ENCODE data around the gene ADGRD1.
A peak's percentile ranks its signal among the peaks of the same experiment; 100 is the strongest.

Gene ADGRD1

DNA sequence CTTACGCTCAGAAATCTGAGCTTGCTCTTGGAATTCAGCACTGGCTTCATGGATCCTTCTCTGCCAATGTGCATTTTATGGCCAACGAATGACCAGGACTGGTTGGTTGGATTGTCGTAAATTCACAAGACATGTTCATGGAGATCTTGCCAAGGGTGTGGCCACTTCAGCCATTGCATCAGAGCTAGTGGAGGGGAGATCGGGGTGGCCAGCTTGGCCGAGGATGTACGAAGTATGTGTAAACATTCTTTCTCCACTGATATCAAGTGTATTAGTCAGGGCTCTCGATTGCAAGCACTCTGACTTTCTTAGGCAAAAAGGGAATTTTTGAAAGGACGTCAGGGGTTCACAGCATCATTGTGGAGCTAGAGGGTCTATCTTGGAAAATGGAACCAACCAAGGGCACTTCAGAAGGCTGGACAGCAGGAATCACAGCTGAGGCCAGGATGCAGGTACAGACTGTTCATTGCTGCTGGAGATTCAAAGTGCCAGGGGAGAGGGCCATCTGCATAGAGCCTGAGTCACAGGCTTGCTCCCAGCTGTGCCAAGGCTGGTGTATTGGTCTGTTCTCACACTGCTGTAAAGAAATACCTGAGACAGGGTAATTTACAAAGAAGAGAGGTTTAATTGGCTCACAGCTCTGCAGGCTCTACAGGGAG lies 32.9 kb upstream of the ADGRD1 start:
- Histone ChIP-seq H3K4me3 (ENCODE audit: severe bottlenecking) (no peak overlapping the region), H3K36me3 (ENCODE audit: low read depth) (no peaks in the 10 kb centered on the region), H3K27ac (ENCODE audit: poor library complexity, severe bottlenecking) (no peak overlapping the region), H3K9me3 (ENCODE audit: severe bottlenecking) (no peaks in the 10 kb centered on the region), H3K4me1 (ENCODE audit: insufficient read depth, poor library complexity, severe bottlenecking) (no peaks in the 10 kb centered on the region), H3K27me3 (ENCODE audit: insufficient read depth, poor library complexity, severe bottlenecking) (peaks cover 30% of the 10 kb centered on the region)
- no peak for DNase-seq (ENCODE audit: low spot score)
- TF ChIP-seq, protein P1, sequence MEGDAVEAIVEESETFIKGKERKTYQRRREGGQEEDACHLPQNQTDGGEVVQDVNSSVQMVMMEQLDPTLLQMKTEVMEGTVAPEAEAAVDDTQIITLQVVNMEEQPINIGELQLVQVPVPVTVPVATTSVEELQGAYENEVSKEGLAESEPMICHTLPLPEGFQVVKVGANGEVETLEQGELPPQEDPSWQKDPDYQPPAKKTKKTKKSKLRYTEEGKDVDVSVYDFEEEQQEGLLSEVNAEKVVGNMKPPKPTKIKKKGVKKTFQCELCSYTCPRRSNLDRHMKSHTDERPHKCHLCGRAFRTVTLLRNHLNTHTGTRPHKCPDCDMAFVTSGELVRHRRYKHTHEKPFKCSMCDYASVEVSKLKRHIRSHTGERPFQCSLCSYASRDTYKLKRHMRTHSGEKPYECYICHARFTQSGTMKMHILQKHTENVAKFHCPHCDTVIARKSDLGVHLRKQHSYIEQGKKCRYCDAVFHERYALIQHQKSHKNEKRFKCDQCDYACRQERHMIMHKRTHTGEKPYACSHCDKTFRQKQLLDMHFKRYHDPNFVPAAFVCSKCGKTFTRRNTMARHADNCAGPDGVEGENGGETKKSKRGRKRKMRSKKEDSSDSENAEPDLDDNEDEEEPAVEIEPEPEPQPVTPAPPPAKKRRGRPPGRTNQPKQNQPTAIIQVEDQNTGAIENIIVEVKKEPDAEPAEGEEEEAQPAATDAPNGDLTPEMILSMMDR (IDR thresholded peaks at IDR 0.05; ENCODE audit: poor library complexity, severe bottlenecking) = no peak
- peak; percentile 36; the same call in 2 of the 3 replicates for ATAC-seq (ENCODE audit: low read depth)

DNA sequence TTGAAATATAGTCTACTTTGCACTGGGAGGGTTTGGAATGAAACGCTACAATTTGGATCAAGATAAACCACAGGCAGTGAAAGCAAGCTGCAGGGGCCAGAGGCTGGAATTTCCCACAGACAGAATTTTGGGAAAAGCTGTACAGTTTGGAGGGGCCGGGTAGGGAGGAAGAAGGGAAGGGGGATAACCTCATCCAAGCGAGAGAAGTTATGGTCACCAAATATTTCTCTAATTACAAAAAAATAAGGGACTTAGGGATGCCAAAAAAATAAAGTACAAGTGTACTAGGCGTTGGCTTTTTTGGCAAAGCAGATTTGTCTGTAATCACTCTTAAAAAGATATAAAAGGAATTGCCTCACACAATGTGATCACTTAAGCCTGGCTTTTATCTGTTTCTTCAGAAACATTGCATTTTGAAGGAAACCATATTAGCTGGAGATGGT lies 31.2 kb upstream of the ADGRD1 start:
- ATAC-seq (ENCODE audit: low read depth) (no peak), DNase-seq (ENCODE audit: low spot score) (no peak)
- H3K36me3 ChIP-seq (ENCODE audit: low read depth) = no peaks in the 10 kb centered on the region
- TF ChIP-seq, protein P1 (IDR thresholded peaks at IDR 0.05; ENCODE audit: poor library complexity, severe bottlenecking) = no peak
- H3K27me3 ChIP-seq (ENCODE audit: insufficient read depth, poor library complexity, severe bottlenecking) = peaks cover 13% of the 10 kb centered on the region
- H3K4me1 ChIP-seq (ENCODE audit: insufficient read depth, poor library complexity, severe bottlenecking) = no peaks in the 10 kb centered on the region
- H3K4me3 ChIP-seq (ENCODE audit: severe bottlenecking) = no peak overlapping the region
- no peaks in the 10 kb centered on the region for H3K9me3 ChIP-seq (ENCODE audit: severe bottlenecking)
- H3K27ac ChIP-seq (ENCODE audit: poor library complexity, severe bottlenecking) = no peak overlapping the region

DNA sequence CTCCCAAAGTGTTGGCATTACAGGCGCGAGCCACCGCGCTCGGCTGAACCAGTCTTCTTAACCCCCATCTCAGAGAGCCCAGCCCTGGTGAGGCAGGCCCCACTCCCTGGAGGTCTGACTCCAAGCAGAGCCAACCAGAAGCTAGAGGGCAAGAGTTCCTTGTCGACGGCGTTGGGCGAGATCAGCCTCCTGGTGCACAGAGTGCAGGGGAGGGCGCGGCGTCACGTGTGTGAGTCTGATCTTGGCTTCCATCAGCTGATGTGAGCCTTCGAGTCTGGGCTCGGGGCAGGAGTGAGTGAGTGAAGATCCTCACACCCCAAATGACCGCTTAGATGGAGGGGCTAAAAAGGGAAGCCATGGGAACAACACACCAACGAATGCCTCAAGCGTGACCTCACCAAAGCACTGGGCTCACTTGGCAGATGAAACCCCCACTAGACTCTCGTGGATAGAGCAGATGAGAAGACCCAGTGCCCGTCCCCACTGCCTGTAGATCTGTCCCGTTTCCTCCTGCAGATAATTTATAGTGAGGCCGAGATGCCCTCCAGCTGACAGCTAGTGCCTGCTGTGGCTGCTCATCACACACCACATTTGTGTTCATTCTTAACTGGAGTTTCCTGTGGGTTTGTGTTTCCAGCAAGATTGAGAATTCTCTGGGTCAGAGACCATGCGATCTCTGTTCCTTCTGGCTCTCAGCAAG lies 28.6 kb upstream of the ADGRD1 start:
- Histone ChIP-seq H3K27ac (ENCODE audit: poor library complexity, severe bottlenecking) (no peak overlapping the region), H3K27me3 (ENCODE audit: insufficient read depth, poor library complexity, severe bottlenecking) (peaks cover 12% of the 10 kb centered on the region), H3K36me3 (ENCODE audit: low read depth) (no peaks in the 10 kb centered on the region), H3K4me1 (ENCODE audit: insufficient read depth, poor library complexity, severe bottlenecking) (no peaks in the 10 kb centered on the region), H3K9me3 (ENCODE audit: severe bottlenecking) (no peaks in the 10 kb centered on the region), H3K4me3 (ENCODE audit: severe bottlenecking) (no peak overlapping the region)
- DNase-seq (ENCODE audit: low spot score) (no peak), ATAC-seq (ENCODE audit: low read depth) (no peak)
- TF ChIP-seq, protein P1 (IDR thresholded peaks at IDR 0.05; ENCODE audit: poor library complexity, severe bottlenecking) = no peak

DNA sequence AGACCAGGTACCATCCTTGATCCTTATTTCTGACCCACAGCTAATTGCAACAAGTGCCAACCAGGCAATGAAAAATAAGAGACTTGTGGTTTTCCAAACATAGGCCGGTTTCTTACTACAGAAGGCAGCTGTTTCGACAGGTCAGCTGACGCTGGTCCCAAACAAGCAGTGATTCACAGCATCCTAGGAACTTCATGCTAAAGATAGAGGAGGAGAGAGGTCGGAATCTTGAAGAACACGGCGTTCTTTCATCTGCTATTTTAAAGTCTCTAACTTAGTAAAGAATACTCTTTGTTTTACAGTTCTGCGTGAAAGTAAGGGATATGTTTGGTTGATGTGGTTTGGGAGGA lies 28.1 kb upstream of the ADGRD1 start:
- no peak overlapping the region for H3K27ac ChIP-seq (ENCODE audit: poor library complexity, severe bottlenecking)
- no peak for ATAC-seq (ENCODE audit: low read depth)
- no peaks in the 10 kb centered on the region for H3K4me1 ChIP-seq (ENCODE audit: insufficient read depth, poor library complexity, severe bottlenecking)
- no peaks in the 10 kb centered on the region for H3K36me3 ChIP-seq (ENCODE audit: low read depth)
- H3K4me3 ChIP-seq (ENCODE audit: severe bottlenecking) = no peak overlapping the region
- peaks cover 12% of the 10 kb centered on the region for H3K27me3 ChIP-seq (ENCODE audit: insufficient read depth, poor library complexity, severe bottlenecking)
- DNase-seq (ENCODE audit: low spot score) = no peak
- TF ChIP-seq, protein P1 (IDR thresholded peaks at IDR 0.05; ENCODE audit: poor library complexity, severe bottlenecking) = no peak
- H3K9me3 ChIP-seq (ENCODE audit: severe bottlenecking) = no peaks in the 10 kb centered on the region

DNA sequence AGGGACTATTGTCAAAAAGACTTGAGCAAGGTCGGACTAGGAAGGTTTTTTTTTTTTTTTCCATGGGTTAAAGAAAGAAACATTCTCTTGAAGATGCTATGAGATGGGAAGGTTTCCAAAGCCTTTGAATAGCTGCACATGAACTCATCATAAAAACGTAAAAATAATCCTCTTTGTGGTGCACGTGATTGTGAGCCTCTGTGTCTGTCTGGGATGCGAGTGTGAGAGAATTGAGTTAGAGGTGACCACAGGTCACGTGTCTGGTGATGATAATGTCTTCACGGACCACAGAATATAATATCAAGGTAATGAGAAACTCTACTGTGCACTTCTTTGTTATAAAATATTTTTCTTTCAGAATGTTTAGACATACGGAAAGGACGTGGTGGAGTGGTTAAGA lies 24.3 kb upstream of the ADGRD1 start:
- H3K36me3 ChIP-seq (ENCODE audit: low read depth) = no peaks in the 10 kb centered on the region
- no peaks in the 10 kb centered on the region for H3K9me3 ChIP-seq (ENCODE audit: severe bottlenecking)
- no peak for ATAC-seq (ENCODE audit: low read depth)
- peaks cover 19% of the 10 kb centered on the region for H3K27me3 ChIP-seq (ENCODE audit: insufficient read depth, poor library complexity, severe bottlenecking)
- H3K27ac ChIP-seq (ENCODE audit: poor library complexity, severe bottlenecking) = no peak overlapping the region
- no peak for DNase-seq (ENCODE audit: low spot score)
- TF ChIP-seq, protein P1 (IDR thresholded peaks at IDR 0.05; ENCODE audit: poor library complexity, severe bottlenecking) = no peak
- no peaks in the 10 kb centered on the region for H3K4me1 ChIP-seq (ENCODE audit: insufficient read depth, poor library complexity, severe bottlenecking)
- no peak overlapping the region for H3K4me3 ChIP-seq (ENCODE audit: severe bottlenecking)
